ENCODE results near the gene NTHL1.

DNA sequence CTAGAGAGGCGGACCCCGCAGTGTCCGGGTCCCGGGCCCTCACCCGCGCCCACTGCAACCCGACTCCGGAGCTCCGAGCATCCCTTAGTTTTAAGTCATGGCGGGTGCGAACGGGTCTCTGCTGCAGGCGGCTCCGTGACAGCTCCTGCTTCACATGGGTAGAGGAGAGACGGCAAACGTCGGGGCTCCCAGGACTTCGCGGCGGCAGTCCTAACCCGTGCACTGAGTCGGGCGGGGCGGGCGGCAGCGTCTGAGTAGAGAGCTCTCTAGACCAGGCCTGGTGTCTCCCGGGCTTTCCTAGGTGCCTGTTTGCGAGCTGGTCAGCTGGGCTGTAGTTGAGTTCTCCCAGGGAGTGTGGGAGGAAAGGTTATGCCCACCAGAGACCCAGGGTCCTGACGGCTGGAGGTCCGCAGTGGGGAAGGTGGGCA is 496 bp upstream of the NTHL1 start:
- no peak for TF ChIP-seq CTCF (IDR thresholded peaks at IDR 0.05 in 4 of 5, conservative IDR thresholded peaks at IDR 0.05 in 1 of 5)
- no peak for TF ChIP-seq POLR2A (IDR thresholded peaks at IDR 0.05)

All from gastrocnemius medialis (tissue), 4 donors.